PFSK-1 (cell line): ENCODE measurements around the gene EID3.

ENCODE experiments used
- FOXP2 ChIP-seq: optimal IDR thresholded peaks from 2 replicates; pipeline ENCODE3; 2011; ENCODE audit warnings: borderline replicate concordance, control low read depth, inconsistent platforms; ENCODE audit not compliant: insufficient read depth; ENCODE audit errors: extremely low read length, extremely low read depth
- POLR2AphosphoS5 ChIP-seq: IDR thresholded peaks from 2 replicates; pipeline ENCODE4 v1.6.1; 2012; ENCODE audit warnings: low read depth, mild to moderate bottlenecking, control low read depth, low read length, moderate library complexity
- SIN3A ChIP-seq: IDR thresholded peaks from 2 replicates; pipeline ENCODE4 v1.6.1; 2012; ENCODE audit warnings: mild to moderate bottlenecking, low read length, moderate library complexity, borderline replicate concordance; ENCODE audit not compliant: insufficient read depth
- TAF1 ChIP-seq: IDR thresholded peaks from 2 replicates; pipeline ENCODE4 v1.6.1; 2012; ENCODE audit warnings: low read length, control low read depth, borderline replicate concordance; ENCODE audit not compliant: insufficient read depth
- TF ChIP-seq, protein P1 (sequence below), 2 experiments: IDR thresholded peaks; 2 replicates each; pipeline versions ENCODE4 v1.6.1 to v1.8.0; 2011 to 2012; ENCODE audit warnings: low read depth in 2 of 2, low read length in 2 of 2, control low read depth in 1 of 2, inconsistent platforms in 1 of 2, mild to moderate bottlenecking in 1 of 2, moderate library complexity in 1 of 2; ENCODE audit not compliant: insufficient read depth in 1 of 2

Gene EID3

GRCh38 chr12:104299842-104300481 is 3.6 kb upstream of the EID3 start:
- TF ChIP-seq, protein P1, sequence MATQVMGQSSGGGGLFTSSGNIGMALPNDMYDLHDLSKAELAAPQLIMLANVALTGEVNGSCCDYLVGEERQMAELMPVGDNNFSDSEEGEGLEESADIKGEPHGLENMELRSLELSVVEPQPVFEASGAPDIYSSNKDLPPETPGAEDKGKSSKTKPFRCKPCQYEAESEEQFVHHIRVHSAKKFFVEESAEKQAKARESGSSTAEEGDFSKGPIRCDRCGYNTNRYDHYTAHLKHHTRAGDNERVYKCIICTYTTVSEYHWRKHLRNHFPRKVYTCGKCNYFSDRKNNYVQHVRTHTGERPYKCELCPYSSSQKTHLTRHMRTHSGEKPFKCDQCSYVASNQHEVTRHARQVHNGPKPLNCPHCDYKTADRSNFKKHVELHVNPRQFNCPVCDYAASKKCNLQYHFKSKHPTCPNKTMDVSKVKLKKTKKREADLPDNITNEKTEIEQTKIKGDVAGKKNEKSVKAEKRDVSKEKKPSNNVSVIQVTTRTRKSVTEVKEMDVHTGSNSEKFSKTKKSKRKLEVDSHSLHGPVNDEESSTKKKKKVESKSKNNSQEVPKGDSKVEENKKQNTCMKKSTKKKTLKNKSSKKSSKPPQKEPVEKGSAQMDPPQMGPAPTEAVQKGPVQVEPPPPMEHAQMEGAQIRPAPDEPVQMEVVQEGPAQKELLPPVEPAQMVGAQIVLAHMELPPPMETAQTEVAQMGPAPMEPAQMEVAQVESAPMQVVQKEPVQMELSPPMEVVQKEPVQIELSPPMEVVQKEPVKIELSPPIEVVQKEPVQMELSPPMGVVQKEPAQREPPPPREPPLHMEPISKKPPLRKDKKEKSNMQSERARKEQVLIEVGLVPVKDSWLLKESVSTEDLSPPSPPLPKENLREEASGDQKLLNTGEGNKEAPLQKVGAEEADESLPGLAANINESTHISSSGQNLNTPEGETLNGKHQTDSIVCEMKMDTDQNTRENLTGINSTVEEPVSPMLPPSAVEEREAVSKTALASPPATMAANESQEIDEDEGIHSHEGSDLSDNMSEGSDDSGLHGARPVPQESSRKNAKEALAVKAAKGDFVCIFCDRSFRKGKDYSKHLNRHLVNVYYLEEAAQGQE (IDR thresholded peaks at IDR 0.05; ENCODE audit: insufficient read depth in 1 of 2, low read depth in 2 of 2, low read length in 2 of 2), result no peak
- TF ChIP-seq POLR2AphosphoS5 (no peak), SIN3A (no peak), TAF1 (no peak), FOXP2 (no peak)

DNA sequence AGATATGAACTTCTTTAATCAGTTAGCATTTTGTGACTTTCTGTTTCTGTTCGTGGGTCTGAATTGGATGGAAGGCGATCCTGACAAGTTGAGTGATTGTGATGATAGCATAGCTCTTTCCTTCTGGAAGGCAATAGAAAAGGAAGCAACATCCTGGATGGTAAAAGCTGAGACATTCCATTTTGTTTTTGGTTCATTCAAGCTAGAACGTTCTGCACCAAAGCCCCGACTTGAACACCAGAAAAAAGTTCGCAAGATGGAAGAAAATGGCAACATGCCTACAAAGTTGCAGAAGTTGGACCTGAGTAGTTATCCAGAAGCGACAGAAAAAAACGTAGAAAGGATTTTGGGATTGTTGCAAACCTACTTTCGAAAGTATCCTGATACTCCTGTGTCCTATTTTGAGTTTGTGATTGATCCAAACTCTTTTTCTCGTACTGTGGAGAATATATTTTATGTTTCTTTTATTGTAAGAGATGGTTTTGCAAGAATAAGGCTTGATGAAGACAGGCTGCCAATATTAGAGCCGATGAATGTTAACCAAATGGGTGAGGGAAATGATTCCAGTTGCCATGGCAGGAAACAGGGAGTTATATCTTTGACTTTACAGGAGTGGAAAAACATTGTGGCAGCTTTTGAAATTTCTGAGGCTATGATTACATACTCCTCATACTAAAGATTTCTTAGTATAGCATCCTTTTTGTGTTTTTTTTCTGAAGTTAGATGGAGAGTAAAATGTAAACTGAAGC is 896 bp downstream of the EID3 start:
- TF ChIP-seq POLR2AphosphoS5, result no peak
- TF ChIP-seq, protein P1 (IDR thresholded peaks at IDR 0.05; ENCODE audit: insufficient read depth in 1 of 2, low read depth in 2 of 2, low read length in 2 of 2), result no peak
- TF ChIP-seq SIN3A, result no peak
- TF ChIP-seq TAF1, result no peak
- no peak for TF ChIP-seq FOXP2

DNA sequence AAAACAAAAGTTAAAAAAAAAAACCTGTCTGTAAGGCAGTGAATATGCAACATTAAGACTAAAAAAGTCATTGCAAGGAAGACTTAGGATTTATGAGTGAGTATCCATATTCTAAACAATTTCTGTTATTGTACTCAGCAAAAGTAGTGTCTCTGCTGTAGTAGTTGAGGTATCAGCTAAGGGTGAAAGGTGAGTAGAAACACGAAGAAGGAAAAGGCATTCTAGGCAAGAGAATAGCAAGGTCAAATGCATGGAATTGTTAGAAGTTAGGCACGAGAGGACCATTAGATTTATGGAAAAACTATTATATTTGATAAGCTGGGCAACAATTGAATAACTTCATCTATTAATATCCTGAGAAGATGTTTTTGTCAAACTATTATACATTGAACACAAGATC is 1.8 kb downstream of the EID3 start:
- TF ChIP-seq, protein P1 (IDR thresholded peaks at IDR 0.05; ENCODE audit: insufficient read depth in 1 of 2, low read depth in 2 of 2, low read length in 2 of 2), result no peak
- no peak for TF ChIP-seq FOXP2

- TF ChIP-seq POLR2AphosphoS5 (no peak), TAF1 (no peak), SIN3A (no peak)
- TF ChIP-seq, protein P1 (IDR thresholded peaks at IDR 0.05; ENCODE audit: insufficient read depth in 1 of 2, low read depth in 2 of 2, low read length in 2 of 2), result no peak
These were observed 2.8 kb downstream of the EID3 start for GRCh38 chr12:104306376-104306775.
